Measurements from ENCODE around the gene RGL1.

Gene RGL1

GRCh38 chr1:183966487-183966886, 161.6 kb downstream of the RGL1 start:
- DNase-seq, result no peak

GRCh38 chr1:183967914-183968313, 163.0 kb downstream of the RGL1 start:
- no peak for DNase-seq

GRCh38 chr1:183968386-183968785, 163.5 kb downstream of the RGL1 start:
- DNase-seq, result no peak

GRCh38 chr1:183970516-183971300, 165.8 kb downstream of the RGL1 start:
- no peak for DNase-seq

- DNase-seq, result no peak
Observed at GRCh38 chr1:183975651-183976050, 170.7 kb downstream of the RGL1 start.

- DNase-seq, result no peak
Observed at GRCh38 chr1:183977717-183978116, 172.8 kb downstream of the RGL1 start.

Data from NCI-H1092 treated with DMSO at 0.1 percent for 48 hours (cell line).